GM19035 (cell line): ENCODE measurements around the gene ZNF155.

Experiments used
- ATAC-seq: cut with Tn5 transposase; IDR thresholded peaks from one replicate; pipeline ENCODE4 v1.9.1; 2021; ENCODE audit not compliant: unreplicated experiment

The ZNF155 gene

DNA sequence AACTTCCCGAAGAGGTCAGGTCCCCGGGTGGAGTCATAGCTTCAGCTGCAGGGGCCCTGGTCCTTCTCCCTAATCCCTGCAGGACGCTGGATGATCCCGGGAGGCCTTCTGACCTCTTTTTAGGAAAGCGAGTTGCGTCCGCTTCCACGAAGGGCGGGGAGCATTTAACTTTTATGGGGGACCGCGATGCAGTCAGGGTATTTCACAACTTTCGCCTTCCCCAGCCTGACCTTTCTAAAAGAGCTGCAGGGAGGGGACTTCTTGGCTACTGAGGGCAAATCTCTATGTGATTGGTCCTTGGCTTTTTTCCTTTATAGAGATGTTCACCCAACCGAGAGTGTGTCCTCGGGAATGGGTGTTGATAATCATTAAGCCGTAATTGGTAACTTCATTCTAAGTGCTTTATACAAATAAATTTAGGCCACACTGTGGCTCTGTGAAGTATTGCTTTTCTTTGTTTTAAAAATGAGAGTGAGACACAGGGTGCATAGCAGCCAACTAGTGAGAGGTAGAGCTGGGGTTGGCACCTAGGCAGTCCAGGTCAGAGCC, 19.5 kb downstream of the ZNF155 start:
- ATAC-seq: no peak

GRCh38 chr19:44005973-44006372, 22.0 kb downstream of the ZNF155 start:
- ATAC-seq: no peak

DNA sequence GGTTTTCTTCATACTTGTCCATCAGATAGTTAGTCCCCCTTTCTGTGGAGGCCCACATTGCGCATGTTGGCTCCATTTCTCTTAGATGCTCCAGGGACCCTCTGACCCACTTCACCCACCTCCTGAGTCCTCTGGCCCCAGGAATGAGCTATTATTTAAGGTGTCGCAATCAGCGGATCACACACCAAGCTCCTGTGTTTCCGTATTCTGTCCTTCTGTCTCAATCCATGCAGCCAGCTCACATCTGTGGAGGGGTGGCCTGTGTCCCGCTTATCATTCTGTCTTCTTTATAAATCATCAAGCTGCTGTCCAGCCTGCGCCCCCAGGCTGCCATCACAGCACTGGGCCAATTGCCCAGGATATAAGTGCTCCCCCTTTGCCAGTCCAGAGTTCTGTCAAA, 23.5 kb downstream of the ZNF155 start:
- no peak for ATAC-seq

DNA sequence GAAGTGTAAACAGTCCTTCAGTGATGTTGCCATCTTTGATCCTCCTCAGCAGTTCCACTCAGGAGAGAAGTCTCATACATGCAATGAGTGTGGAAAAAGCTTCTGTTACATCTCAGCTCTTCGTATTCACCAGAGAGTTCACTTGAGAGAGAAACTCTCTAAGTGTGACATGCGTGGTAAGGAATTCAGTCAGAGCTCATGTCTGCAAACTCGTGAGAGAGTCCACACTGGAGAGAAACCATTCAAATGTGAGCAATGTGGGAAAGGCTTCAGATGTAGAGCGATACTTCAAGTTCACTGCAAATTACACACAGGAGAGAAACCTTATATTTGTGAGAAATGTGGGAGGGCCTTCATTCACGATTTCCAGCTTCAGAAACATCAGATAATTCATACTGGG, 26.5 kb downstream of the ZNF155 start:
- no peak for ATAC-seq

GRCh38 chr19:44019498-44019897, 35.5 kb downstream of the ZNF155 start:
- ATAC-seq: no peak

GRCh38 chr19:44021221-44021620, 37.2 kb downstream of the ZNF155 start:
- ATAC-seq: no peak

DNA sequence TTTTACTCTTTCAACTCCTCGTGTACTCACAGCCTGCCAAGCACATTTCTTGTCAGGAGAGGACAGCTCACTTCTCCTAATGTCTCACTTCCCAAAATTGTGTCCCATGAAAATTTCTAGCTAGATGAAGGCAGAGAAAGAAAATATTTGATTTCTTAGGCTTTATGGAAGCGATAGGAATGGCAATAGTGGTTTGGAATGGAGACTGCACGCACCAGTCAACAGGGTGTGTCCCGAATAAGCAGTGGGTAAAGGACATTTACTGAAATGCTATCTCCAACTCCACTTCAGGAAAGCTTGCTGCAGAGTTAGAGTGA, 40.9 kb downstream of the ZNF155 start:
- no peak for ATAC-seq

DNA sequence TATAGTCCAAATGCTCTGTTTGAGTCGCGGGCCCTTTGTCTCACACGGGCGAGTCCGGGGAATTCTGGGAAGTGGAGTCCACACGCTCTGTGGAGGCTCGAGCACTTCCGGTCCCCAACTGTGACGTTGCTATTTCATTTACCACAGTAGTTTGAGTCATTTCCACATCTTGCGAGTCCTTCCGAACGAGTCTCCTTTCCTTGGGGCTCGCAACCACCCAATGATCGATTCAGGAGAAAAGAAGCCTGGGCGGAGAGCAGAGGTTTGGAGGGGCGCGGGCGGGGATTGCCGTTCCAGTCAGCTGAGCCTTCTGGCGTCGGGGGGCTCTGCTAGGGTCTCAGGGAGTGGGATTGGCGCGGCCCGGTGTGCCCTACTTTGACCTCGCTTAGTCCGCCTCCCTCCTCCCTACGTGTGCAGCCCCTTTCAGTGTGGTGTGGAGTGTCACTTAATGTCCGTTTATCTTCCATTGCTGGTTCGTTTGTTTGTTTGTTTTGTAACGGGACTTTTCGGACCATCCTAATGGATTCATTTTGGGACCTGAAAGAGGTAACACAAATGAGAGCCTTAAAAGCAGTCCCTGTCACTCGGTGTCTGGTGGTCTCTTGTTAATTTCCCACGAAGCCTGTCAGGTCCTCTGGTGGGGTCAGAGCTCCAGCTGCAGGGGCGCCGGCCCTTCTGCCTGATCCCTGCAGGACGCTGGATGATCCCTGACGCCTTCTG, 41.4 kb downstream of the ZNF155 start, which contains the start of gene ZNF222:
Gene ZNF222, plus strand, starts transcription at position 163 of the 720 bp plus-strand sequence. Its CDS starts 58 bp downstream, at position 221.
- ATAC-seq: peak; percentile 82

GRCh38 chr19:44026622-44027021, 42.6 kb downstream of the ZNF155 start:
- ATAC-seq: no peak

GRCh38 chr19:44032001-44032610, 48.1 kb downstream of the ZNF155 start:
- ATAC-seq: no peak

DNA sequence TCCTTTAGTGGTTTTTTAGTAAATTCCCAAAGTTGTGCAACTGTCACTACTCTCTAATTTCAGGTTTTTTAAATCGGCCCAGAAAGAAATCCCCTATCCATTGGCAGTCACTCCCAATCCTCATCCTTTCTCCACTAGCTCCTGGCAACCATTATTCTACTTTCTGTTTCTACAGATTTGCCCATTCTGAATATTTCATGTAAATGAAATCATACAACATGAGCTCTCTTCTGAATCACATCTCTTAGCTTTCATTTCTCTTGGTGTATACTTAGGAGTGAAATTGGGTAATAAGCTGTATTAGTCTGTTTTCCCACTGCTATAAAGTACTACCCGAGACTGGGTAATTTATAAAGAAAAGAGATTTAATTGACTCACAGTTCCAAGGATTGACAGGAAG, 58.2 kb downstream of the ZNF155 start:
- no peak for ATAC-seq
